Suppressor macrophage (primary cell): ENCODE measurements around the gene BHLHE40.

Source experiments
- DNase-seq, 4 experiments: peaks; one replicate each; pipeline ENCODE4 v3.0.0-alpha.2; 2020 to 2022

Gene BHLHE40

DNA sequence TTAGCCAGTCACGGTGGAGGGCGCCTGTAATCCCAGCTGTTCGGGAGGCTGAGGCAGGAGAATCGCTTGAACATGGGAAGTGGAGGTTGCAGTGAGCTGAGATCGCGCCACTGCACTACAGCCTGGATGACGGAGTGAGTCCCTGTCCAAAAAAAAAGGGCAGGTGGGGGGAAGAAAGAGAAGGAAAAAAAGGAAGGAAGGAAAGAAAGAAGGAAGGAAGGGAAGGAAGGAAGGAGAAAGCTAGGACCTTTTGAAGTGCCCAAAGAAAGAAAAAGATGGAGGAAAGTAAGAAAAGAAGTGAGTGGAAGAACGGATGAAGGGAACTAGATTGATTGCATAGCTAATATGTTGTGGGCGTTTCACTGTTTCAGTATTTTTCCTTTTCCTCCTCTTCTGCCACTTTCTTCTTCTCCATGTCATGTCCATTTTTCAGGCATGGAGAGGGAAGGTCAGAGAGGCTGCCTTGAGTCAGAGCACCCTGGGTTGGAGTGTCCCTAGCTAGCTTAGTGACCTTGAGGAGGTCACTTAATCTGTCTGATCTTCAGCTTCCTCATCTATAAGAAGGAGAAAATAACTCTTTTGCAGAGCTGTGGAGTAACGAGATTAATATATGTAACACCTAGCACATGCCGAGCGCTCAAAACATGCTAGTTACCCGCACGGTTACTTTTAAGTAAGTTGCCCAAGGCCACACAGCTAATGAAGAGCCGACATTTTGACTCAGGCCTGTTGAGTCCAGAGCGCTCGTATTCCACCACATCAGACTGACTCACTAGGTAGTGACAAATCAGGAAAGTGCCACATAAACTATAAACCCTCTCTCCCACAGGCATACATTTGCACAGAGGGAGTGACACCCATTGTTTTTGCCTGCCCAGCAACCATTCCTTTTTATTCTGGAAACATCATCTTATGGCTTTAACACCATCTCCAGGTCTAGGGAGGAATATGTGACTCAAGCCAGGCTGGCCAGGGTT is 42.2 kb downstream of the BHLHE40 start:
- peak; percentile 63 to 85 (median 65) for DNase-seq

DNA sequence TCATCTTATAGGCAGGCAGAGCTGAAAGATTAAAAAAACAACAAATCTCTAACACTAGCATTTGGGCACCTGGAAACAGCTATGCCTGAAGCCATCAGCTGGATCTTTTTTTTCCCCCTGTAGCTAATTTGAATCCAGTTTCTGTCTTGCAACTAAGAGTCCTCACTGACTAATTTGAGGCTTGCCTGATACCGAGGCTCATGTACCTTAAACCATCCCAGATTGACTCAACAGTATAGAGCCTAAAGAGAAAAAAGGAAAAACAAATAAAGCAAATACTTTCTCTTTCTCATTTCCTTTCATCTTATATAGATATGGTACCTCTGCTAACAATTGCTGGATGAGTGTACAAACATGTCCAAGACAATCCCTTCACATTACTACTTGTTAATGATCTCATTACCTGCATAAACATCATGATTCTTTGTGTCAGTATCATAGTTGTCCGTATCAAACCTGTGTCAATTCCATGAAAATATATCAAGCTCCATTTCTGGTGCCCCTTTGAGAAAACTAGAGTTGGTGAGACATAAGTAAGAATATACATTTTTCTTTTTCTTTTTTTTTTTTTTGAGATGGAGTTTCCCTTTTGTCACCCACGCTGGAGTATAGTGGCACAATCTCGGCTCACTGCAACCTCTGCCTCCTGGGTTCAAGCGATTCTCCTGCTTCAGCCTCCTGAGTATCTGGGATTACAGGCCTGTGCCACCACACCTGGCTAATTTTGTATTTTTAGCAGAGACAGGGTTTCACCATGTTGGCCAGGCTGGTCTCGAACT is 43.1 kb downstream of the BHLHE40 start:
- DNase-seq, result no peak

GRCh38 chr3:5022966-5023776 is 43.9 kb downstream of the BHLHE40 start:
- DNase-seq, result peak in 1 of 4 experiments; percentile 34

- DNase-seq, result no peak
These were observed 44.6 kb downstream of the BHLHE40 start for GRCh38 chr3:5023777-5024346.

DNA sequence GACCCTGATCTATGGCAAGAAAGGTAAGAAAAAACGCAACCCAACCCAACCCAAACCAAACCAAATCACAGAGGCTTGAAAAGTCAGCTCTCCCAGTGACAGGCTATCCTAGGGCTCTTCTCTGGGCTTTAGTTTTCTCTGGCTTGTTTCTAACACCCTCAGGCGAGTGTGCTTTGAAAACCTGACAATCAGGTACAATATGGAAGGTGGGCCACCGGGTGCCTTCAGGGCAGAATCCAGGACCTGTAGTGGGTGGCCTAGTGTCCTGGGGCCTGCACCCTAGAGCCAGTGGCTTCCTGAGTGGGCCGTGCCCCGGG is 46.8 kb downstream of the BHLHE40 start:
- no peak for DNase-seq

DNA sequence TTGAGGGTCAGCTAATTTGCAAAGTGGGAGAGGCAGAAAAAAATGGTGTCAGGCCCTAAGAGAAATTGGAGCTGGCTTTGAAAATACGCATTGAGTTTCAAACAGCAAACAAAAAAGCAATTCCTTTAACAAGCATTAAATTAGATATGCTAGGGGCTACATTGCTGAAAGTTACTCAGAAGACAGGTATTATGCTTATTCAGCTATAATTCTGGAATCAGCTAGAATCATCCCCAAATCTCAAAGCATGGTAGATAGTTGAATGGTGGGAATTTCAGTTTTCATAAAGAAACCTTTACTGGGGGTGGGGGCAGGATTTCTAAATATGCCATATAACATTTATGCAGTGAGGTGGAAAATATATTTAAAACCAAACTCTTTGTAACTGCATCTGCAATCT is 50.5 kb downstream of the BHLHE40 start:
- DNase-seq, result no peak

DNA sequence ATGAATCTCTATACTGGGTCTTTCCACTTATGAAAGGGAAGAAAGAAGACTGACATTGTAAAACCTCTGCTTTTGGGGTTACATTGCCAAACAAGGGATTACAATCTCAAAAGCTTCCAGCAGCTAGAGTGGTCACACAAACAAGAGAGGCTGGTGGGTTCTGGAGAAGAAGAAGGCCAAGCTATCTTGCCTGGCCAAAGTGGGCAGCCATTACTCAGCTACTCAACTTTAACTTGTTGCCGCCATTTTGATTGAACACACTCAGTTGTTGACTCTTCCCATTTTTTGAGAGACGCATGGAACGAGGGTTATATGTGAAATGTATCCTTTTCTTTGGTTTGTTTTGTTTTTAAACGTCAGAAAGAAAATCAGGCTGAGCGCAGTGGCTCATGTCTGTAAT is 50.9 kb downstream of the BHLHE40 start:
- no peak for DNase-seq

- no peak for DNase-seq
These were observed 53.6 kb downstream of the BHLHE40 start for GRCh38 chr3:5032844-5033243.
